Myocyte (in vitro differentiated cells): ENCODE data around the gene HTATIP2. TPM values are rescaled to one million over a fixed set of nuclear protein-coding genes. Genes with fewer than 3 reads are reported as not detected.
"Not testable (repeated sequence)": the region's sequence is repeated elsewhere in the genome, so short reads cannot be mapped to it uniquely, and the experiment has no call there.

Experiments used
- DNase-seq: peaks from one replicate; pipeline ENCODE4 v3.0.0-alpha.2; 2012; ENCODE audit warnings: low read depth
- polyA plus RNA-seq: library from polyadenylated mRNA; unstranded; fragments of >200 nt; gene quantifications from one replicate; pipeline ENCODE4 v1.2.1, GENCODE V29; 2012; ENCODE audit warnings: missing spikeins
- total RNA-seq: library from RNA; depleted of rRNA; stranded (reverse); fragments of >200 nt; gene quantifications from 2 replicates; pipeline ENCODE4 v1.2.3, GENCODE V29; 2014

Gene HTATIP2
- total RNA-seq = 33.9 and 34.9 TPM in 2 replicates
- 32.1 TPM for polyA plus RNA-seq

GRCh38 chr11:20363500-20364340 lies at the start of gene HTATIP2:
Gene HTATIP2, plus strand, starts transcription at chr11:20363714. Its CDS starts 524 bp downstream, at chr11:20364238.
- peak; percentile 43 for DNase-seq

- DNase-seq = no peak
These were observed 47.7 kb upstream of the HTATIP2 start for GRCh38 chr11:20315800-20316199.

GRCh38 chr11:20321177-20321576 lies 42.3 kb upstream of the HTATIP2 start:
- no peak for DNase-seq

GRCh38 chr11:20327377-20327935 lies 36.1 kb upstream of the HTATIP2 start:
- DNase-seq = no peak

- no peak for DNase-seq
These were observed 27.5 kb upstream of the HTATIP2 start for GRCh38 chr11:20336056-20336455.

GRCh38 chr11:20337526-20338154 lies 25.9 kb upstream of the HTATIP2 start:
- DNase-seq = peak; percentile 41

GRCh38 chr11:20342347-20343141 lies 21.0 kb upstream of the HTATIP2 start:
- peak; percentile 80 for DNase-seq

- DNase-seq = no peak
These were observed 12.4 kb upstream of the HTATIP2 start for GRCh38 chr11:20351136-20351535.

- DNase-seq = no peak
These were observed 11.7 kb upstream of the HTATIP2 start for GRCh38 chr11:20351751-20352262.

- peak; percentile 59 for DNase-seq
These were observed 9.6 kb upstream of the HTATIP2 start for GRCh38 chr11:20353829-20354434.

- peak; percentile 58 for DNase-seq
These were observed 8.0 kb upstream of the HTATIP2 start for GRCh38 chr11:20355221-20356219.

GRCh38 chr11:20357150-20357549 lies 6.4 kb upstream of the HTATIP2 start:
- no peak for DNase-seq

- DNase-seq = no peak
These were observed 2.9 kb upstream of the HTATIP2 start for GRCh38 chr11:20360650-20361049.

- DNase-seq = no peak
These were observed 1.0 kb upstream of the HTATIP2 start for GRCh38 chr11:20362481-20362880.

- no peak for DNase-seq
These were observed 390 bp upstream of the HTATIP2 start for GRCh38 chr11:20363149-20363499.

- DNase-seq = no peak
These were observed 853 bp downstream of the HTATIP2 start for GRCh38 chr11:20364341-20364792.

GRCh38 chr11:20365465-20365864 lies 2.0 kb downstream of the HTATIP2 start:
- not testable (repeated sequence) for DNase-seq

- DNase-seq = peak; percentile 75
These were observed 3.9 kb downstream of the HTATIP2 start for GRCh38 chr11:20367313-20367948.

- DNase-seq = no peak
These were observed 4.9 kb downstream of the HTATIP2 start for GRCh38 chr11:20368438-20368837.
